OCI-LY1 (cell line): Measurements from ENCODE around the gene CHST15.

ENCODE experiments used
- H2AFZ ChIP-seq: fragments of 200-600 bp; sonication (generic), shearing (Covaris generic); 2 replicates; pipeline ENCODE4 v1.6.0; 2014; ENCODE audit warnings: antibody characterized with exemption, mild to moderate bottlenecking, low read length
- H3F3A ChIP-seq: fragments of 200-600 bp; sonication (generic), shearing (Covaris generic); 2 replicates; pipeline ENCODE4 v1.6.0; 2014; ENCODE audit warnings: mild to moderate bottlenecking, antibody characterized with exemption, low read length, moderate library complexity; ENCODE audit not compliant: insufficient read depth
- H3K27ac ChIP-seq: fragments of 200-600 bp; sonication (generic); 2 replicates; pipeline ENCODE4 v1.5.1; 2014; ENCODE audit warnings: low read length, mixed run types, mild to moderate bottlenecking, low read depth; ENCODE audit not compliant: poor library complexity, severe bottlenecking
- H3K27me3 ChIP-seq: fragments of 200-600 bp; sonication (generic); 2 replicates; pipeline ENCODE4 v1.6.0; 2014; ENCODE audit warnings: antibody characterized with exemption, mild to moderate bottlenecking, low read length, moderate library complexity; ENCODE audit not compliant: insufficient read depth
- H3K36me3 ChIP-seq: fragments of 200-600 bp; sonication (generic); 2 replicates; pipeline ENCODE4 v1.6.1; 2014; ENCODE audit warnings: mild to moderate bottlenecking, antibody characterized with exemption, low read length, moderate library complexity, mixed read lengths; ENCODE audit not compliant: insufficient read depth
- H3K4me1 ChIP-seq: fragments of 200-600 bp; sonication (generic); 2 replicates; pipeline ENCODE4 v1.5.1; 2014; ENCODE audit warnings: mild to moderate bottlenecking, low read length, moderate library complexity; ENCODE audit not compliant: insufficient read depth, severe bottlenecking
- H3K4me2 ChIP-seq: fragments of 200-600 bp; sonication (generic), shearing (Covaris generic); 2 replicates; pipeline ENCODE4 v1.6.1; 2014; ENCODE audit warnings: low read length
- H3K4me3 ChIP-seq: fragments of 200-600 bp; sonication (generic); 2 replicates; pipeline ENCODE4 v1.5.1; 2014; ENCODE audit warnings: low read length, low read depth, mild to moderate bottlenecking, mixed read lengths; ENCODE audit not compliant: poor library complexity, severe bottlenecking
- H3K79me2 ChIP-seq: fragments of 200-600 bp; shearing (Covaris generic); 2 replicates; pipeline ENCODE4 v1.6.1; 2016; ENCODE audit warnings: mixed run types, low read length, mixed read lengths; ENCODE audit not compliant: insufficient read depth
- H3K9ac ChIP-seq: fragments of 200-600 bp; sonication (generic), shearing (Covaris generic); 2 replicates; pipeline ENCODE4 v1.6.1; 2014; ENCODE audit warnings: mild to moderate bottlenecking, low read length, mixed read lengths
- H3K9me2 ChIP-seq: fragments of 200-600 bp; sonication (generic), shearing (Covaris generic); 2 replicates; pipeline ENCODE4 v1.6.1; 2014; ENCODE audit warnings: low read depth, mild to moderate bottlenecking, low read length, mixed read lengths
- H3K9me3 ChIP-seq: fragments of 200-600 bp; shearing (Covaris generic); 2 replicates; pipeline ENCODE4 v1.6.1; 2014; ENCODE audit warnings: low read length, mixed read lengths
- H4K20me1 ChIP-seq: fragments of 200-600 bp; sonication (generic), shearing (Covaris generic); 2 replicates; pipeline ENCODE4 v1.6.0; 2016; ENCODE audit warnings: mild to moderate bottlenecking, low read length; ENCODE audit not compliant: insufficient read depth
- CTCF ChIP-seq: fragments of 200-600 bp; sonication (generic), shearing (Covaris generic); IDR thresholded peaks from 2 replicates; pipeline ENCODE4 v1.5.1; 2017; ENCODE audit warnings: mild to moderate bottlenecking, antibody characterized with exemption, low read length, moderate library complexity, mixed read lengths
- EZH2 ChIP-seq: fragments of 200-600 bp; sonication (generic), shearing (Covaris generic); IDR thresholded peaks from 2 replicates; pipeline ENCODE4 v1.8.0; 2017; ENCODE audit warnings: borderline replicate concordance, mixed run types, mild to moderate bottlenecking, antibody characterized with exemption, low read length, moderate library complexity, mixed read lengths

CHST15 gene

GRCh38 chr10:124083740-124084397 is 9.5 kb downstream of the CHST15 start:
- H3K79me2 ChIP-seq = no peaks in the 10 kb centered on the region
- H3K4me2 ChIP-seq = peak overlapping the region; percentile 40
- H3K9me2 ChIP-seq = no peaks in the 10 kb centered on the region
- peaks cover 98% of the 10 kb centered on the region for H3K4me1 ChIP-seq
- H3K27me3 ChIP-seq = no peaks in the 10 kb centered on the region
- H3F3A ChIP-seq = no peaks in the 10 kb centered on the region
- H2AFZ ChIP-seq = no peak overlapping the region
- H3K4me3 ChIP-seq = peak overlapping the region; percentile 15
- TF ChIP-seq CTCF = no peak
- no peaks in the 10 kb centered on the region for H3K9me3 ChIP-seq
- peak overlapping the region; percentile 18; the same call in 1 of the 2 replicates for H3K9ac ChIP-seq
- H3K27ac ChIP-seq = peak overlapping the region; percentile 98
- H4K20me1 ChIP-seq = no peaks in the 10 kb centered on the region
- H3K36me3 ChIP-seq = peaks cover 7% of the 10 kb centered on the region; the same call in 1 of the 2 replicates

- Histone ChIP-seq H3K4me3 (peak overlapping the region; percentile 7), H4K20me1 (no peaks in the 10 kb centered on the region), H3K9me3 (no peaks in the 10 kb centered on the region), H3K9ac (no peak overlapping the region; the same call in 1 of the 2 replicates), H3K79me2 (no peaks in the 10 kb centered on the region), H2AFZ (no peak overlapping the region), H3K27ac (peak overlapping the region; percentile 98), H3K27me3 (no peaks in the 10 kb centered on the region), H3K9me2 (no peaks in the 10 kb centered on the region), H3K4me2 (peak overlapping the region; percentile 40), H3K36me3 (peaks cover 7% of the 10 kb centered on the region; the same call in 1 of the 2 replicates), H3K4me1 (peaks cover 98% of the 10 kb centered on the region), H3F3A (0 out of 2 replicates have a peak, but pooled peaks cover 5% of the 10 kb centered on the region)
- TF ChIP-seq CTCF (no peak), EZH2 (no peak)
Observed at GRCh38 chr10:124083047-124083739, 10.2 kb downstream of the CHST15 start.

GRCh38 chr10:124082555-124082954 is 10.8 kb downstream of the CHST15 start:
- Histone ChIP-seq H4K20me1 (no peaks in the 10 kb centered on the region), H3K79me2 (no peaks in the 10 kb centered on the region), H3K9me3 (no peaks in the 10 kb centered on the region), H3K9me2 (no peaks in the 10 kb centered on the region), H3K4me2 (no peak overlapping the region; the same call in 1 of the 2 replicates), H3K4me3 (no peak overlapping the region), H3K27me3 (no peaks in the 10 kb centered on the region), H3F3A (0 out of 2 replicates have a peak, but pooled peaks cover 5% of the 10 kb centered on the region), H2AFZ (no peak overlapping the region), H3K9ac (no peak overlapping the region), H3K27ac (peak overlapping the region; percentile 98), H3K36me3 (peaks cover 7% of the 10 kb centered on the region; the same call in 1 of the 2 replicates), H3K4me1 (peaks cover 98% of the 10 kb centered on the region)
- TF ChIP-seq CTCF = no peak
- no peak for TF ChIP-seq EZH2
